GM18526 (cell line): Measurements from ENCODE around the gene KIF1C.

Experiments
- POLR2A ChIP-seq: IDR thresholded peaks from 3 replicates; pipeline ENCODE4 v1.6.1; 2011; ENCODE audit not compliant: insufficient read length; ENCODE audit errors: extremely low read depth

Gene KIF1C

GRCh38 chr17:5020502-5021023 is 22.8 kb downstream of the KIF1C start:
- no peak for TF ChIP-seq POLR2A

GRCh38 chr17:5022171-5022711 is 24.5 kb downstream of the KIF1C start:
- TF ChIP-seq POLR2A = no peak

GRCh38 chr17:5023588-5024147 is 25.9 kb downstream of the KIF1C start:
- TF ChIP-seq POLR2A = no peak

DNA sequence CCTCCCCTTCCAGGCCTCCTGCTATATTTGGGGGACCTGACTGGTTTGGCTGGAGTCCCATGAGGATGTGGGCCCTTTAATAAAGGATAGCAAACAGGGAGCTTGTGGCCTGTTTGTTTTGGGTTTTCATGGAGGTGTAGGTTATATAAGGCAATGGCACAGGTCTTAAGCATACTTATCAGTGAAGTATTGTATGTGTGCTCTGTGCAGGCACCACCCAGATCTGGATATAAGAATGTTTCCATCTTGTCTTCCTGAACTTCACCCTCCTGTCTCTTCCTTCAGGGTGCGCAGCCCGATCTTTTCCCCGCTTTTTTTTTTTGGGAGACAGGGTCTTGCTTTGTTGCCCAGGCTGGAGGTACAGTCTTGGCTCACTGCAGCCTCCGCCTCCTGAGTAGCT is 26.9 kb downstream of the KIF1C start:
- TF ChIP-seq POLR2A = no peak

- TF ChIP-seq POLR2A = no peak
Measured at GRCh38 chr17:5027299-5027698, 29.5 kb downstream of the KIF1C start.

GRCh38 chr17:5027916-5028315 is 30.2 kb downstream of the KIF1C start:
- no peak for TF ChIP-seq POLR2A

DNA sequence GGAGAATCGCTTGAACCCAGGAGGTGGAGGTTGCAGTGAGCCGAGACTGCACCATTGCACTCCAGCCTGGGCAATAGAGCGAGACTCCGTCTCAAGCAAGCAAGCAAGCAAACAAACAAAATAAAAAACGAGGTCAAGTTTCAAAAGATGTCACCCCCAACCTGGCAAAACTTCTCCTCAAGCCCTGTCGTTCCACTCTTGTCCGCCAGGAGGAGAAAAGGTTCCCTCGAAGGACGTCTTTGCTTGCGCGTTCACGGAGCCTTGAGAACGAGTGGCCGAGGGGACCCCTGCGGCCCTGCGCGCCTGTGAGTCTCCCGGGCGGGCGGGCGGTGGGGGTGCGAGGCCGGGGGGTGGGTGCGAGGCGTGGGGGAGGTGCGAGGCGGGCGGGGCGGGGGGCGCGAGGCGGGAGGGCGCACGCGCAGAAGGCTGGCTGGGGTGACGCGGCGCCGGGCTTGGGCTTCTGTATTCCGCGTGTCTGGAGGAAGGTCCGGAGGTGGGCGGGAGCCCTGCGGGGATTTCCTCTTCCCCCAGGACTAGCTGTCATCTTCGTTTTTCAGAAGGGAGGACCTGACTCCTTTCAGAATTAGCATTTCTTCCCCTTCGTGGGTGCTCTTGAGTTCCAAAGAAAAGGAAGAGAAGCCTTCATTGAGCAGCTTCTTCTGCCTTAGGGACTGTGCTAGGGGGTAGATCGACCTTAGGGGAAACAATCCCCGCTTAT is 33.8 kb downstream of the KIF1C start:
- TF ChIP-seq POLR2A = peak; percentile 19

DNA sequence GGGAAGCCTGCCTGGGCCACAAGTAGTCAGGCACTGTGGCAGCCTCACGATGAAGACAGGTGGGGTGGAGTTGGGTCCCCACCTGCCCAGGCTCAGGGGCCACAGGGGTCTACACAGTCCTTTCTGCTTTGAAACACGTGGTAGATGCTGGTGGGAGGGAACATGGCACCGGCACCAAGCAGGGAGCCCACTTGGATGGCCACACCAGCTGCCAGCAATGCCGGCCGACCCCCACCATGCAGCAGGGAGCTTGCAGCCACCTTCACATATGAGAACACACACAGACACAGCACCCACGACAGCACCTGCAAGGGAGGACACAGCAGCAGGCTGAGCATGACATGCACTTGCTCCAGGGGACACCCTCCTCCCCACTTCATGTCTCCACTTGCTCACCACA is 35.1 kb downstream of the KIF1C start:
- TF ChIP-seq POLR2A = no peak

DNA sequence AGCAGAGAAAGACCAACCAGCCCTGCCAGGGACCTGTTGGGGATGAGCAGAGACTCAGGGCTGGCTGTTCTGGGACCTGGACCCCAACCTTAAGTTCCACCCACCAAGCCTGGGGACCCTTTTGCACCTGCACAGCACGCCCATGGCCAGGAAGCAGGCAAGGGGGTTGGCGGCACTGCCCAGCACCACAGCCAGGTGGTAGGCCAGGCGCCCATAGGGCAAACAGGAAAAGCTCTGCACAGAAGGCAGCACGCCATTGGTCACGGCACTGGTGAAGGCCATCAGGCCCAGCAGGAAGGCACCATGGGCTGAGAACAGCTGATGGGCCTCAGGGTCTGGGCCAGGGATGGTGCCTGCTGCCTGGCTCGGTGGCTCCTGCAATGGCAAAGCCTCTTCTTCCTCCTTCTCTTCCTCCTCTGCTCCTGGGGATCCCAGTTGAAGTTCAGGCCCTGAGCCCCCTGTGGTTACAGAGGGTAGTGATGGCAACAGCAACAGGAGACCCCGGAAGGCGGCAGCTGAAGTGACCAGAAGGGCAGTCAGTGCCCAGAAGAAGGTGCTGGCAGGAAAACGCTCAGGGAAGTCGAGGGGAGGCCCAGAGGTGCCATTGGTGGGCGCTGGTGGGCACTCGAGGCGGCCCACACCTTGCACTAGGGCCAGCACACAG is 35.7 kb downstream of the KIF1C start:
- TF ChIP-seq POLR2A = no peak

DNA sequence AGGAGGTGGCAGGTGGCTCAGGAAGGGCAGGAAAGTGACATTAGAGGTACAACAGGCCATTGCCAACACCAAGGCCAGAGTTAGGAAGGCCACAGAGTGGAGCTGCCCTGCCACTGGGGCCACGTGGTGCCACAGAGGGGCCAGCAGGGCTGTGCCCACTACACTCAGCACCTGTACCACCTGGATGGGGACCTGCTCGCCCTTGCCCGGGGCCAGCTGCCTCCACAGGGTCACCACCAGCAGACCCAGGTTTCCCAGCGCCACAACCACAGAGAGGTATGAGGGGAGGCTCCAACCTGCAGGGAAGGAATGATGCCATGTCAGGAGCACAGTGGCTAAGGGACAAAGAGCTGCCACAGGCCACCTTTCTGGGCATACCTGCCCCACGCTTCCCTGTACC is 36.3 kb downstream of the KIF1C start:
- no peak for TF ChIP-seq POLR2A

DNA sequence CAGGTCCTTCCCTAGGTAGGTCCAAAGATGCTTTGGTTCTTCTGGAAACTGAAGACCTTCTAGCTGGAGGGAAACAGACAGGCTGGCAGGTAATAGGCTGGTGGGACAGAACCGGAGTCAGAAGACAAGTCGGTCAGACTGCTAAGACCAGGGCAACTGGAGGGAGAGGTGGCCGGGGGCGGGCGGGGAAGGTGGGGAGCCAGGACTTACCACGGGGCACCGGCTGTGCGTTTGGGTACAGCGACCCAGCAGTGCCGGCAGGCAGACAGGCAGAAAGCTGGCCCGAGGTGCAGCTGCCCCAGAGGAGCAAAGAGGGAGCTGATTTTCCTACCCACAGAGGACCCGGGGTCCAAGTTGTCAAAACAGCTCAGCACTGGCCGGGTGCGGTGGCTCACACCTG is 36.9 kb downstream of the KIF1C start:
- TF ChIP-seq POLR2A = no peak

DNA sequence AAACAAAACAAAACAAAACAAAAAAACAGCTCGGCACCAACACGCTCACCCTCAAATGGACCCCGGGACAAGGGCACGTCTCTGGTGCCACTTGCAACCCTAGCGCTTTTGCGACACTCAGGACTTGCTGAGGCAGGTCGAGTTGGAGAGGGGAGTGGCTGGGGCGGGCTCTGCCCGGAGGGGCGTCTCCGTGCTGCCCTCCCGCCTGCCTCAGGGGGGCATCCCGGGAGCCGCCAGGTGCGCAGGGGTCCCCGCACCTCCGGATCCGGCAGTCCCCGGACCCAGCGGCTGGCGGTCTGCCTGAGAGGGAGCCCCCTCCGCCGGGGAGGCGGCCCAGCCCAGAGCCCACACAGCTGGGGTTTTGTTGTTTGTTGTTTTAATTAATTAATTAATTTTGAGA is 37.6 kb downstream of the KIF1C start, which contains the start of gene SLC52A1:
TSS of gene SLC52A1 (minus strand) at position 112 of the 400 bp plus-strand sequence. CDS start 820 bp downstream, outside the sequence.
- no peak for TF ChIP-seq POLR2A

DNA sequence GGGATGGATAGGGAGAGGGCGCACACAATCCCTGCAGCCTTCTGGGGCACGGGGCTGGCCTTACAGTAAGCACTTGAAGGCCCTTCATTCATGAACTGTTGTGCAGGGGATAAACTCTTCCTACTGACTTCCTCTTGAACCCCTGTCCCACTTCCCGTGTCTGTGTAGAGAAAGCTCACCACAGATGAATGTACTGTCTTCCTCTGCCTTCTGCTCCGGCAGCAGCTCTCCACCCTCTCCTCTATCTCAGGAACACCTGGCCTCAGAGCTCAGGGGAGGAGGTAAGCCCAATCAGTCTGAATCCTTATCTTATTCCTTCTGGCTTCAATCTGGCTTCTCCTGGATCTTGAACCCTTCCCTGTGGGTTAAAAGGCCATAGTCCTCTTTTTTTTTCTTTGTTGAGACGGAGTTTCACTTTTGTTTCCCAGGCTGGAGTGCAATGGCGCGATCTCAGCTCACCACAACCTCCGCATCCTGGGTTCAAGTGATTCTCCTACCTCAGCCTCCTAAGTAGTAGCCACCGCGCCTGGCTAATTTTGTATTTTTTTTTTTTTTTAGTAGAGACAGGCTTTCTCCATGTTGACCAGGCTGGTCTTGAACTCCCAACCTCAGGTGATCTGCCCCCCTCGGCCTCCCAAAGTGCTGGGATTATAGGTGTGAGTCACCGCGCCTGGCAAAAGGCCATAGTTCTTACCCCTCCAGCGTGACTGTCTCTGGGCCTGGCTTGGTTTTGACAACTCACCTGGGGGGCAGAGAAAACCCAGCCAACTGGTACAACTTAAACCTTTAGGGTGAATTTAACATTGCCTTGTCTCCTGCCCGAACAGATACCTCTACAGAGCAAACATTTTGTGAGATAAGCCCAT is 44.6 kb downstream of the KIF1C start:
- no peak for TF ChIP-seq POLR2A

GRCh38 chr17:5043524-5043923 is 45.8 kb downstream of the KIF1C start:
- TF ChIP-seq POLR2A = no peak

DNA sequence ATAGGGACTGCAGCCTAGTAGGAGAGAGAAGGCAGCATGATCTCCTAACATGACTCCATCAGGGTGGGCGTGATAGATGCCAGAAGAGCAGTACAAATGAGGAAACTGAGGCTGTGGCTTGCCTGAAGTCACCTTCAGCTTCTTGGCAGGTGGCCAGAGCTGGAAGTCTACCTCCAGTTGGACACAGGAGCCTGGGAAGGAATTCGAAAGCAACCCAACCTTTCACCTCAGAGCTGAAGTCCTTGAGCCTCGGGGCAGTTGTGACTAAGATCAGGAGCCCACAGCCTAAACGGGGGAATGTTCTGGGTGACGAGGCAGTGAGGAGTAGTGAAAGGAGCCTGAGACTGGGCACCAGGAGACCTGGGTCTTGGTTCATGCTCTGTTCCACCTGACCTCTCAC is 46.9 kb downstream of the KIF1C start:
- TF ChIP-seq POLR2A = no peak

DNA sequence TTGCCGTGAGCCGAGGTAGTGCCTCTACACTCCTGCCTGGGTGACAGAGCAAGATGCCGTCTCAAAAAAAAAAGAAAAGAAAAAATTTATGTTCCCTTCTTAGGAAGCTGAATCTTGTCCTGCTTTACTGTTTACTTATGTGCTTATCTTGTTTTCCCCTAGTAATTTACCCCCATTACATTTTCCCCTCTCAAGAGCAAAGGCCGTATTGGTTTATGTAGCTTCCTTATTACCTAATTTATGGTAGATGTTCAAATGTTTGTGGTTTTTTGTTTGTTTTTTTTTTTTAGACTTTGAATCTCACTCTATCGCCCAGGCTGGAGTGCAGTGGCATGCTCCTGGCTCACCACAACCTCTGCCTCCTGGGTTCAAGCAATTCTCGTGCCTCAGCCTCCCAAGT is 47.7 kb downstream of the KIF1C start:
- TF ChIP-seq POLR2A = no peak

DNA sequence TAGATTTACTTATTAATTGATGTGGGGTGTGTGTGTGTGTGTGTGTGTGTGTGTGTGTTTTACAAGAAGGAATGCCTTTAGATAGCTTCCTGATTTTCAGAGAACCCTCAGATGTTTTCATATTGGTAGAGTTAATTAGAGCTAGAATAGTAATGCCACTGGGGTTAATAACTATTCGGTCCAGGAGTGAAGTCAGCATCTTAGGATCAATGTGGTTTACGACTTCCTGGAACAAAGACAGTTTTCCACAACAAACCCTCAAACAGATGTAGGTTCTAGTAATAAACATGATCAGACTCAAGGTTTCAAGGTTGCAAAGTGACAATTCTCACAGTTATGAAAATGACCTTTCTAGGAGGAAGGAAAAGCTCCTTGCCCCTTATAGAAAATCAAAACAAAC is 49.7 kb downstream of the KIF1C start:
- TF ChIP-seq POLR2A = no peak
